Measurements from ENCODE around the gene KIAA0319L.
"Not testable (repeated sequence)": the region's sequence is repeated elsewhere in the genome, so short reads cannot be mapped to it uniquely, and the experiment has no call there.

DNA sequence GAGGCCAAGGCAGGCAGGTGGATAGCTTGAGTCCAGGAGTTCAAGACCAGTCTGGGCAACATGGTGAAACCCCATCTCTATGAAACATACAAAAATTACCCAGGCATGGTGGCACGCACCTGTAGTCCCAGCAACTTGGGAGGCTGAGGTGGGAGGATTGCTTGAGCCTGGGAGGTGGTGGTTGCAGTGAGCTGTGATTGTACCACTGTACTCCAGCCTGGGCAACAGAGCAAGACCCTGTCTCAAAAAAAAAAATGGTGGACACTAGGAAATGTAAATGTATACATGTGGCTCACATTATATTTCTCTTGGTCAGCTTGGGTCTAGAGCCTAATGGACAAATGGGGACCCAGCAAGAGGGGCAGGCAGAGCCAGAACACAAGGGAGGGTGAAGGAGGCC is 28.6 kb upstream of the KIAA0319L start:
- not testable (repeated sequence) for TF ChIP-seq POLR2A (IDR thresholded peaks at IDR 0.05; ENCODE audit: low read length); GATA1 (IDR thresholded peaks at IDR 0.05; ENCODE audit: low read depth, low read length)

All from erythroblast (primary cell).